GM18519 (cell line): Measurements from ENCODE around the gene RFPL4A.

Experiments
- ATAC-seq: cut with Tn5 transposase; IDR thresholded peaks from one replicate; pipeline ENCODE4 v1.9.1; 2021; ENCODE audit warnings: mild to moderate bottlenecking, moderate library complexity; ENCODE audit not compliant: unreplicated experiment, low FRiP score

Gene RFPL4A

GRCh38 chr19:55801416-55801815, 42.5 kb downstream of the RFPL4A start:
- no peak for ATAC-seq

GRCh38 chr19:55802281-55802680, 43.4 kb downstream of the RFPL4A start:
- no peak for ATAC-seq

- ATAC-seq = no peak
These were observed 50.6 kb downstream of the RFPL4A start for GRCh38 chr19:55809381-55810058.

- no peak for ATAC-seq
These were observed 52.4 kb downstream of the RFPL4A start for GRCh38 chr19:55811340-55811739.

- no peak for ATAC-seq
These were observed 53.6 kb downstream of the RFPL4A start for GRCh38 chr19:55812449-55812848.
